Measurements from ENCODE around the gene AGPAT1.
"Not testable (repeated sequence)": the region's sequence is repeated elsewhere in the genome, so short reads cannot be mapped to it uniquely, and the experiment has no call there.

AGPAT1 gene

DNA sequence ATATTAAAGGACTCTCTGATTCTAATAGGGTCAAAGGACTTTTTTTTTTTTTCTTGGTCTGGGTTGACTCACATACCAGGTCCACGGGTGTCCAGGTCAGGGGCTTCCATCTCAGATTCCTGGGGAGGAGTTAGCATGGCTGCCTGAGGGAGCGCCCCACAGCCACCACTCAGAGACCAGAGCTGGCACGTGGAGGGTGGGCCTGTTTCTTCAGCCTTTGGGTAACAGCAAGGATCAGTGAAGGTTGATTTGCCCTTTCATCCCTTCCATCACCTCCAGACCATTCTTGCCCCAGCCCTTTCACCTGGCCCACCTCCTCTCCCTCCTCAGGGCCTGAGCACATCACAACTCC, 22.4 kb upstream of the AGPAT1 start:
- no peak for DNase-seq

DNA sequence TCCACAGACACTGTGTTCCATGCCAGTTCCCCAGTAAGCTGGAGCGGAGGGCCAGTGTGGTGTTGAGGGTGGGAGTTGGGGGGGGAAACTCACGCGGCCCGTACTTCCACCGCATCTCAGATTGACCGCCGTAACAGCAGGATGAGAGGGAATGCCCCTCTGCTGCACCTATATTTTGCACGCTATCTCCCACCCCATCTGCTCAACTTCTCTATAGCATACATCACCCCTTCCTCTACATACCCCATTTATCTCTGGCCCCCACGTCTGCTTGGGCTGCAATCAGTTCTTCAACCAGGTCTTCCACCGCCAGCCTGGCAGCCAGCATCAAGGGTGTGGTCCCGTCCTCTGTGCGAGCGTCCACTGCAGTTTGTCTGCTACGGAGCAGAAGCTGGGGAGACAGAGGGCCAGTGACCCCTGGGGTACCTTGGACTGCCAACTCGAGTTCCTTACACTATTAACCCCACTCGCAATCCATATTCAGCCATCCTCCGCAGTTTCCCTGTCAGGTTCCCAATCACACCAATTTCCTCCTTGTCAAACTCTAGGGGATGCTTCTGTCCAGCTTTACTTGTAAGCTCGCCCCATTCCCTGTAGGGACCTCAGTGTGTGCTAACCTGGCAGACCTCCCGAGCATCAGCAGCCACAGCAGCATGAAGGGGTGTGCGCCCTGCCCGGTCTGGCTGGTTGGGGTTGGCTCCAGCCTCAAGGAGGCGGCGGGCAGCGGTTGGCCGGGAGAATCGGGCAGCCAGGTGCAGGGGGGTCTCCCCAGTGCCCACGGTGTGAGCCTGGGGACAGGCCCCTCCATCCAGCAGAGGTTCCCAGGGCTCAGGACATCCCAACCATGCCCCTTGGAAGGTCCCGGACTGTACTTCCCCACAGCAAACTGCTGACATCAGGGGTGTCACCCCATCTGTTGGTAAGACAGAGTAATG, 21.1 kb upstream of the AGPAT1 start:
- DNase-seq: no peak

DNA sequence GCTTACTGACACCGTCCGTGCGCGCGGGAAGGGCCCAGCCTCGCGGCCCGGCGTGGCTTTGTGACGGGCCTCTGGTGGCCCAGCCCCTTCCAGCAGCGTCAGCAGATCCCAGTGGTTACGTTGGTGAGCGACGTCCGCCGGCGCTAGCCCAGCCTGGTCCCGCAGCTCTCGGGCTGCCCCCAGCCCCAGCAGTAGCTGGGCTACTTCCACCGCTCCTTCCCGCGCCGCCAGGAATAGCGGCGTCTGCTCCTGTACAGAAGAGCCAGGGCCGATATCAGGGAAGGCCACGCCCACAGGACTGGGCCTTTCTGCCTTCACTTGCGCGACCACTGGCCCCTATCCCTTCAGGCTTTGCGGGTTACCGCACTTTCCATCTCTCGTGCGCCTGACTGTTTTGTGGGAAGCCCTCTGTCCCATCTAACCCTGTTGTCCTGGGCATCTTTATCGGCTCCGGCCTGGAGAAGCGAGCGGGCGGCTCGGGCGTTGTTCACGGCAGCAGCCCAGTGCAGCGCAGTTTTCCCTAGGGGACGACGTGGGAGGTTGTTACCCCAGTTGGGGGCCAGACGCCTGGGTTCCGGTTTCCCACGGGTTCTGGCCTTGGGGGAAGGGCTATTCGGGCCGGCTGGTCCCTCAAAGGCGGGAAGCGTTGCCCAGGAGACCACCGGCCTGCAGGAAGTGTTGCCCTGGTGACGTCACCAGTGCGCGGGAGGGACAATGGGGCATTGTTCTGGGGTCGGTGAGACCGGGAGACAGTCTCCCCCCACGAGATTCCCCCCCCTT, 20.2 kb upstream of the AGPAT1 start:
- peak; percentile 87 for DNase-seq

- peak; percentile 99 for DNase-seq
Observed at GRCh38 chr6:32195652-32195901, 19.7 kb upstream of the AGPAT1 start.

GRCh38 chr6:32194825-32195651, 19.2 kb upstream of the AGPAT1 start:
- peak; percentile 6 for DNase-seq

GRCh38 chr6:32194388-32194787, 18.5 kb upstream of the AGPAT1 start:
- DNase-seq: no peak

GRCh38 chr6:32193096-32193495, 17.2 kb upstream of the AGPAT1 start:
- DNase-seq: not testable (repeated sequence)

- no peak for DNase-seq
Observed at GRCh38 chr6:32192608-32193039, 16.7 kb upstream of the AGPAT1 start, which contains the start of gene GPSM3. GPSM3 (minus strand) TSS chr6:32192643; CDS start chr6:32192513, 130 bp downstream.

- no peak for DNase-seq
Observed at GRCh38 chr6:32191696-32192607, 16.1 kb upstream of the AGPAT1 start.

DNA sequence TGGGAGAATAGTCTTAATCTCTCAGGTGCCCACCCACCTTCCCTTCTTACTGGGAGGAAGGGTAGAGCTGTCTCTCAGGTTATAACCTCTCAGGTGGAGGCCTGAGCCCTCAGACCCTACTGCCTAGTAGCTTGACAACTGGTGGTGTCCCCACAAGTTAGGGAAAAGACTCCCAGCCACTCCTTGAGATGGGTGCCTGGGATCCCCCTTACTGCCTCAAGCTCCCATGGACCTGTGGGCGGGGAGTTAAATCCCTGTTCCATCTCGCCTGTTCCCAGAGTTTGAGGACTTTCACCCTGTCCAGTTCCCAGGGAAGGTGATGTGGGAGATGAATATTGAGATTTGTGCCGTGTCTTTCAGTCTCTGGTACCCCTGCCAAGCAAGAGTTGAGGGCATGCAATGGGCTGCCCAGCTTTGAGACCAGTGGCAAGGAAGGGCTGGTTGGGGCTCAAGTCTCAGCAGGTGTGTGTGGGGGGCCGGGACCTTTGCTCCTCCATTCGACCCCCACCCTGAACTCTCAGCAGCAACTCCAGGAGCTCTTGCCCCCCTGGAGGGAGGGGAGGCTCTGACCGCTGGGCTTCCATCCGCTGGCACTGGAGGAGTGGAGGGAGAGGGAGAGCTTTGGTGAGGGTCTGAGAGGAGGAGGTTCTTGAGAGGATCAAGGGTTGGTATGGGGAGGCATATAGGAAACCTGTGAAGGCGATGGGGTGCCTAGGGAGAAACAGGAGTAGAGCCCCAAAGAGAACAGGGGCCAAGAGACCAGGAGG, 15.2 kb upstream of the AGPAT1 start:
- no peak for DNase-seq

GRCh38 chr6:32190054-32190851, 14.4 kb upstream of the AGPAT1 start, which contains the start of gene PBX2:
PBX2 (minus strand) TSS chr6:32190202; CDS start chr6:32189915, 287 bp downstream.
- DNase-seq: peak; percentile 85

DNA sequence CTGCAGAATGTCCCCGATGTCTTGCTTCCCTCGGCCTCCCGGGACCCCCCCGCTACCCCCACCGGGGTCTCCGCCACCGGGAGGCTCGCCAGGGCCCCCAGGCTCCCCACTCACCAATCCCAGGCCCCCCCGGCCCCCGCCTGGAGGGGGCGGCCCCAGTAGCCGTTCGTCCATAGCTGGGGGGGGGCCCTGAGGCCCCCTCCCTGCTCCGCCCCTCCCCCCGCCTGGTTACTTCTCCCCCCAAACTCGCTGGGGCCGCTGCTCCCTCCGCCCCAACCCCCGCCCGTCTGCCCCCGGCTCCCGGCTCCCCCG, 13.8 kb upstream of the AGPAT1 start:
- no peak for DNase-seq

GRCh38 chr6:32189069-32189741, 13.3 kb upstream of the AGPAT1 start:
- DNase-seq: no peak

DNA sequence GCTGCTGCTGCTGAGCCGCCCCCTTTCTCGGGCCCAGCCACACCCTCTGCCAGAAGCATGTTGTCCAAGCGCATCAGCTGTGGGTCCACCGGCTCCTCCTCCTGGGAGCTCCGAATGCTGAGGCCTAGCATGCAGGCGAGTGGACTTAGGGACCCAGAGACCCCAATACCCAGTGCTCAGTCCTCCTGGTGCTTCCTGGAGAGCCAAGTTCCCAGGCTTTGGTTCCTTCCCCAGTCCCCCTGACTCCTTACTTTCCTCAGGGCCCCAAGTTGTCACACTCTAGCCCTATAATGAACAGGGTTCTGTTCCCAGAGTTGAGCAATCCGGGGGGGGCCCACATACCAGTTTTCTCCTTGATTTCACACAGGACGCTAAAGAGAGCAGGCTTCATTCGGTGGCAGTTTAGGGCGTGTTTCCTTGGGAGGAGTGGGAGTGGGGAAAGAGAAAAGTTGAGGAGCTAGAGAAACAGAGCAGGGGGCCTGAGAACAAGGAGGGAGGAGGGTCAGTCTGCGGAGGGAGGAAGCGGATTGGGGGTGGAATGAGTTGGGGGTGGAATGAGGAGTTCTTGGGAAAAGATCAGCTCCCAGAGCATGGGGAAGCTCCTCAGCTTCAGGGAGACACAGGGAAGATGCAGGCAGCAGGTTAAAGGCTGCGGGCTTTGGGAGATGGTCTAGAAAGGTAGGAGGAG, 12.6 kb upstream of the AGPAT1 start:
- no peak for DNase-seq

GRCh38 chr6:32187725-32188380, 12.0 kb upstream of the AGPAT1 start:
- DNase-seq: not testable (repeated sequence)

GRCh38 chr6:32187009-32187709, 11.3 kb upstream of the AGPAT1 start:
- DNase-seq: no peak

GRCh38 chr6:32186151-32186840, 10.4 kb upstream of the AGPAT1 start:
- DNase-seq: not testable (repeated sequence)

All from NCI-H1105 (cell line).